ENCODE results near the gene ANKRD24. TPM values are rescaled to one million over a fixed set of nuclear protein-coding genes. Genes with fewer than 3 reads are reported as not detected.

Gene ANKRD24
- total RNA-seq, 1 experiment from 2014 or later, result 2.4 TPM

- DNase-seq, result no peak
- Mint-ChIP-seq H3K27ac (no peak overlapping the region), H3K4me3 (no peak overlapping the region), H3K4me1 (peaks cover 0 to 4% of the 10 kb centered on the region in 2 experiments; a peak in 2 of 4 replicates), H3K9me3 (no peaks in the 10 kb centered on the region), H3K36me3 (ENCODE audit: insufficient read depth in 1 of 3, low read depth in 3 of 3) (no peaks in the 10 kb centered on the region), H3K27me3 (ENCODE audit: low read depth) (peaks cover 37% of the 10 kb centered on the region)
- no peak overlapping the region for H2BK20ac ChIP-seq (ENCODE audit: low read depth, low read length, poor library complexity, severe bottlenecking)
- H2BK12ac ChIP-seq (ENCODE audit: insufficient read length, low read depth, low read length), result no peak overlapping the region
- H3K79me2 ChIP-seq (ENCODE audit: insufficient read depth, low read length), result no peaks in the 10 kb centered on the region
- H4K8ac ChIP-seq (replicated peaks; ENCODE audit: insufficient read length, low read depth, low read length), result no peak overlapping the region
- H3K4me2 ChIP-seq (ENCODE audit: insufficient read depth, insufficient read length, low read length), result no peak overlapping the region
- H3K9ac ChIP-seq (ENCODE audit: extremely low read depth, insufficient read length, low read length), result no peak overlapping the region
- H3K27me3 ChIP-seq (ENCODE audit: insufficient read depth, low read length), result no peaks in the 10 kb centered on the region
- H2BK5ac ChIP-seq (ENCODE audit: insufficient read length, low read length), result no peak overlapping the region
- H3K23me2 ChIP-seq (ENCODE audit: insufficient read length, low read depth, low read length, poor library complexity, severe bottlenecking), result no peaks in the 10 kb centered on the region
- no peaks in the 10 kb centered on the region for H3K4me1 ChIP-seq (ENCODE audit: insufficient read depth, low read length)
- no CpG with 5 or more reads among the region's 21 CpGs for WGBS (ENCODE audit: extremely low coverage, insufficient read length, low lambda C conversion rate)
- H3T11ph ChIP-seq (ENCODE audit: low read length), result no peak overlapping the region
- no peak overlapping the region for H3K27ac ChIP-seq (ENCODE audit: insufficient read length, low read depth, low read length)
- no peak overlapping the region for H2AK5ac ChIP-seq (ENCODE audit: insufficient read length, low read length)
- no peaks in the 10 kb centered on the region for H4K20me1 ChIP-seq (ENCODE audit: control insufficient read depth, insufficient read depth, insufficient read length)
- H3K56ac ChIP-seq (ENCODE audit: insufficient read length, low read depth, low read length), result no peak overlapping the region
- H2AFZ ChIP-seq (ENCODE audit: low read length), result no peak overlapping the region
- H3K9me3 ChIP-seq (ENCODE audit: control insufficient read depth, low read depth, low read length), result no peaks in the 10 kb centered on the region
- no peak overlapping the region for H4K5ac ChIP-seq (ENCODE audit: insufficient read length, low read depth, low read length)
- H3K4ac ChIP-seq (ENCODE audit: low read depth, low read length), result no peak overlapping the region
- 0 out of 2 replicates have a peak overlapping the region, but pooled peaks have one; percentile 17 for H2BK15ac ChIP-seq (ENCODE audit: low read depth, low read length)
- no peak overlapping the region for H3K23ac ChIP-seq (ENCODE audit: insufficient read length, low read depth, low read length)
- H2BK120ac ChIP-seq (ENCODE audit: low read depth, low read length, poor library complexity, severe bottlenecking), result no peak overlapping the region
- TF ChIP-seq CTCF (conservative IDR thresholded peaks at IDR 0.05), result no peak
- H3K18ac ChIP-seq (ENCODE audit: insufficient read length, low read depth, low read length), result no peak overlapping the region
- H4K91ac ChIP-seq (ENCODE audit: insufficient read length, low read depth, low read length), result no peak overlapping the region
- H3K14ac ChIP-seq (ENCODE audit: insufficient read depth, low read length), result no peak overlapping the region
- no peaks in the 10 kb centered on the region for H3K79me1 ChIP-seq (ENCODE audit: insufficient read depth, low read depth, low read length, poor library complexity, severe bottlenecking)
Measured at GRCh38 chr19:4154571-4155312, 27.7 kb upstream of the ANKRD24 start.

Data from H9 (cell line).